Activated T-cell treated with anti-CD3 and anti-CD28 coated beads, Interleukin-2, amount 50 U/mL, for 72 hours (primary cell): ENCODE data around the gene PPIG. TPM values are rescaled to one million over a fixed set of nuclear protein-coding genes. Genes with fewer than 3 reads are reported as not detected.
"Not testable (repeated sequence)": the region's sequence is repeated elsewhere in the genome, so short reads cannot be mapped to it uniquely, and the experiment has no call there.

Experiments
- ATAC-seq, 2 donors: fragments of 150-1000 bp; cut with Tn5 transposase; replicated peaks in 1 of 2; 2 replicates each; pipeline ENCODE4 v1.10.0; 2021; ENCODE audit warnings: moderate library complexity in 2 of 2, mild to moderate bottlenecking in 1 of 2
- DNase-seq, 2 donors: peaks; one replicate each; pipeline ENCODE4 v3.0.0; 2021 to 2022; ENCODE audit warnings: mixed read lengths in 1 of 2
- H3K27ac Mint-ChIP-seq: one replicate; pipeline ENCODE4 v1.8.0; 2022; ENCODE audit warnings: mild to moderate bottlenecking, moderate library complexity, mixed read lengths
- H3K27me3 Mint-ChIP-seq: one replicate; pipeline ENCODE4 v1.8.0; 2022; ENCODE audit warnings: low read depth, mixed read lengths
- H3K36me3 Mint-ChIP-seq, 2 donors: one replicate each; pipeline ENCODE4 v1.8.0; 2022; ENCODE audit warnings: mixed read lengths in 2 of 2, mild to moderate bottlenecking in 1 of 2; ENCODE audit not compliant: insufficient read depth in 2 of 2
- H3K4me1 Mint-ChIP-seq: one replicate; pipeline ENCODE4 v1.8.0; 2022; ENCODE audit warnings: low read depth, mixed read lengths
- H3K4me3 Mint-ChIP-seq, 2 donors: one replicate each; pipeline ENCODE4 v1.8.0; 2022; ENCODE audit warnings: mild to moderate bottlenecking in 2 of 2, mixed read lengths in 2 of 2, moderate library complexity in 2 of 2
- H3K9me3 Mint-ChIP-seq, 2 donors: one replicate each; pipeline ENCODE4 v1.8.0; 2022; ENCODE audit warnings: mixed read lengths in 2 of 2
- total RNA-seq, 2 donors: library from RNA; stranded (reverse); gene quantifications; one replicate each; pipeline ENCODE4 v1.2.3, GENCODE V29; 2022

PPIG gene
- total RNA-seq, 2 donors from 2014 or later, result 67.4 to 80.0 TPM

GRCh38 chr2:169572821-169573159 lies 11.4 kb upstream of the PPIG start:
- Mint-ChIP-seq H3K27ac (peak overlapping the region; percentile 88), H3K9me3 (no peaks in the 10 kb centered on the region), H3K4me1 (peaks cover 24% of the 10 kb centered on the region), H3K4me3 (peak overlapping the region; percentile 96), H3K27me3 (no peaks in the 10 kb centered on the region), H3K36me3 (peaks cover 2 to 14% of the 10 kb centered on the region in 2 donors)
- DNase-seq (no peak), ATAC-seq (no peak)

- Mint-ChIP-seq H3K36me3 (peaks cover 2 to 11% of the 10 kb centered on the region in 2 donors), H3K9me3 (no peaks in the 10 kb centered on the region), H3K27ac (peak within 1 kb of the TSS; percentile 88), H3K4me1 (peaks cover 24% of the 10 kb centered on the region), H3K4me3 (peak within 1 kb of the TSS; percentile 96), H3K27me3 (no peaks in the 10 kb centered on the region)
- peak; percentile 85 to 86 for DNase-seq
- ATAC-seq, result peak; percentile 99 to 100
Observed at GRCh38 chr2:169573160-169573973, 10.8 kb upstream of the PPIG start, which contains the start of gene FASTKD1. TSS of gene FASTKD1 (minus strand) at chr2:169573865. CDS start at chr2:169572029, 1,836 bp downstream.

DNA sequence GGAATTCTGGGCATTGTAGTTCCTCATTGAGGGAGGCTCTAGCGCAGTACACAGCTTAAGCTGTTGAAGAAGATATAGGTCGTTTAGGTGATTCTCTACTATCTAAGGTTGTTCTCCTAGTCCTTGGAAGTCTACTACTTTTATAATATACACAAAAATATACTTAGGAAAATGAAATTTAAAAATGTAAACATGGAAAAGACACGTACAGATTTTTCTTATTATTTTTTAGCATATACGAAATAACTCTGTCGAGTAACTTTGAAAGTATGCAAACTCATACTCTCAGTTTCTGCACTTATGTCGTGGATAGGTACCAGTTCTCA lies 10.2 kb upstream of the PPIG start:
- H3K36me3 Mint-ChIP-seq, result peaks cover 2 to 9% of the 10 kb centered on the region in 2 donors
- no peak for ATAC-seq
- no peaks in the 10 kb centered on the region for H3K27me3 Mint-ChIP-seq
- peaks cover 24% of the 10 kb centered on the region for H3K4me1 Mint-ChIP-seq
- no peaks in the 10 kb centered on the region for H3K9me3 Mint-ChIP-seq
- peak overlapping the region; percentile 96 for H3K4me3 Mint-ChIP-seq
- peak overlapping the region; percentile 88 for H3K27ac Mint-ChIP-seq
- no peak for DNase-seq

GRCh38 chr2:169574539-169574938 lies 9.6 kb upstream of the PPIG start:
- H3K27me3 Mint-ChIP-seq, DNase-seq, H3K9me3 Mint-ChIP-seq, H3K36me3 Mint-ChIP-seq, ATAC-seq, H3K27ac Mint-ChIP-seq: not testable (repeated sequence)
- Mint-ChIP-seq H3K4me3 (peak overlapping the region; percentile 34 to 64), H3K4me1 (peaks cover 24% of the 10 kb centered on the region)

GRCh38 chr2:169575264-169575663 lies 8.9 kb upstream of the PPIG start:
- ATAC-seq, H3K36me3 Mint-ChIP-seq, DNase-seq, H3K4me3 Mint-ChIP-seq, H3K9me3 Mint-ChIP-seq, H3K27me3 Mint-ChIP-seq, H3K27ac Mint-ChIP-seq: not testable (repeated sequence)
- H3K4me1 Mint-ChIP-seq, result peaks cover 20% of the 10 kb centered on the region

- Mint-ChIP-seq H3K9me3 (peaks cover 2 to 4% of the 10 kb centered on the region in 2 donors), H3K36me3 (peaks cover 3 to 5% of the 10 kb centered on the region in 2 donors), H3K4me3 (no peak overlapping the region), H3K27ac (no peak overlapping the region), H3K4me1 (peaks cover 3% of the 10 kb centered on the region), H3K27me3 (no peaks in the 10 kb centered on the region)
- ATAC-seq, result no peak
- DNase-seq, result no peak
Observed at GRCh38 chr2:169579044-169579443, 5.1 kb upstream of the PPIG start.

- H3K4me3 Mint-ChIP-seq, H3K9me3 Mint-ChIP-seq, H3K27me3 Mint-ChIP-seq, H3K27ac Mint-ChIP-seq, DNase-seq, ATAC-seq: not testable (repeated sequence)
- H3K36me3 Mint-ChIP-seq, result peaks cover 9 to 12% of the 10 kb centered on the region in 2 donors
- peaks cover 27% of the 10 kb centered on the region for H3K4me1 Mint-ChIP-seq
Observed at GRCh38 chr2:169582552-169583266, 1.4 kb upstream of the PPIG start.

DNA sequence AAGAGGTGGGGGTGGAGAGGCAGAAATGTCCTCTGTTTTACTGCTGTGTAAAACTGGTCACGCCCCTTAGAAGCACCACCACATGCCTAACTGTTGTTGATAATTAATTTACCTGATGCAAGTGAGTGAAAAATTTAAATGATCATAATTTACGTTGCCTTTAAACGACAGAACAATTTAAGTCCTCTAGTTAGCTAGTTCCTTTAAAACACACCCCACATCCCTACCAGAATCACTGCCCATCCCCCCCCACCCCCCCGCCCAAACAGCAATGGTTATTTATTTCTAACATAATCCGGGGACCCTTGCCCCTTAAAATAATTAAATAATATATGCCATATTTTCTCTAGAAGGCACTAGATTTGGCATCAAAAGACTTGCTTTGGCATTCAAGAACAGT lies 633 bp upstream of the PPIG start:
- peaks cover 31% of the 10 kb centered on the region for H3K4me1 Mint-ChIP-seq
- H3K4me3 Mint-ChIP-seq, result peak overlapping the region in 1 of 2 donors; percentile 99
- H3K9me3 Mint-ChIP-seq, result peaks cover 4 to 6% of the 10 kb centered on the region in 2 donors
- H3K36me3 Mint-ChIP-seq, result peaks cover 9 to 12% of the 10 kb centered on the region in 2 donors
- no peak overlapping the region for H3K27ac Mint-ChIP-seq
- no peaks in the 10 kb centered on the region for H3K27me3 Mint-ChIP-seq
- no peak for ATAC-seq
- DNase-seq, result no peak

DNA sequence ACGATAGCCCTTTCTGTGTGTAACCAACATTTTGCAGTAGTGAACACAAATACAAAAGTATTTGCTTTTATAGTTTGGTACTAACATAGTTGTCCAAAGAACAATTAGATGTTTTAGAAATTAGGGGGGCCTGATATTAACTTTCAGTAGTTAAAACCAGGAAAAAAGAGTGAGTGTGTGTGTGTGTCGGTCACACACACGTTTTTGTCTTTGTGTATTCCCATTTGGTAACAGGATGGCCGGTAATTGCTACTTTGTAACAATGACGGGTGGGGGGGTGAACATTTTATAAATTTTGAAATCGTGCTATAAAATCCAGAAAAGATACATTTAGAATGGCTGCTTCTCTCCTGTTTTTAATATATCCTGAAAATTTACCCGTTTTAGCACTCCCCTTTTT lies 1.5 kb downstream of the PPIG start:
- ATAC-seq, result no peak
- no peak for DNase-seq
- peak overlapping the region; percentile 99 for H3K27ac Mint-ChIP-seq
- H3K9me3 Mint-ChIP-seq, result peaks cover 4 to 6% of the 10 kb centered on the region in 2 donors
- H3K4me3 Mint-ChIP-seq, result peak overlapping the region; percentile 98 to 99
- peaks cover 9 to 18% of the 10 kb centered on the region in 2 donors for H3K36me3 Mint-ChIP-seq
- H3K27me3 Mint-ChIP-seq, result no peaks in the 10 kb centered on the region
- peaks cover 51% of the 10 kb centered on the region for H3K4me1 Mint-ChIP-seq

GRCh38 chr2:169590804-169591203 lies 6.7 kb downstream of the PPIG start:
- ATAC-seq, result no peak
- H3K27ac Mint-ChIP-seq, result no peak overlapping the region
- no peak overlapping the region for H3K4me3 Mint-ChIP-seq

DNA sequence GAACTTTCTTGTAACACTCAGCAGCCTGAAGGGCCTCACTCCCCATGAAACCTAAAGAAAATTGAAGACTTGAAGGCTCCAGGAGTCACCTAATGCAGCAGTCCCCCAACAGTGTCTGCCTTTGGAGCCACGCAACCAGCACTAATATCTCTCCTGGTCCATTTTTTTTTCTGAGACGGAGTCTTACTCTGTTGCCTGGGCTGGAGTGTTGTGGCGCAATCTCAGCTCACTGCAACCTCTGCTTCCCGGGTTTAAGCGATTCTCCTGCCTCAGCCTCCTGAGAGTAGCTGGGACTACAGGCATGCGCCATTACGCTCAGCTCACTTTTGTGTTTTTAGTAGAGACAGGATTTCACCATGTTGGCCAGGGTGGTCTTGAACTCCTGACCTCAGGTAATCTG lies 12.4 kb downstream of the PPIG start:
- peaks cover 34% of the 10 kb centered on the region for H3K4me1 Mint-ChIP-seq
- H3K27me3 Mint-ChIP-seq, DNase-seq, H3K9me3 Mint-ChIP-seq, H3K4me3 Mint-ChIP-seq, H3K27ac Mint-ChIP-seq, ATAC-seq, H3K36me3 Mint-ChIP-seq: not testable (repeated sequence)

More at GRCh38 chr2:169590804-169591203, 6.7 kb downstream of the PPIG start:
- no peak for DNase-seq
- Mint-ChIP-seq H3K36me3 (peaks cover 2 to 6% of the 10 kb centered on the region in 2 donors), H3K27me3 (no peaks in the 10 kb centered on the region), H3K9me3 (no peaks in the 10 kb centered on the region), H3K4me1 (peaks cover 47% of the 10 kb centered on the region)

GRCh38 chr2:169598982-169599381 lies 14.8 kb downstream of the PPIG start:
- H3K4me1 Mint-ChIP-seq, result peaks cover 30% of the 10 kb centered on the region
- H3K27ac Mint-ChIP-seq, result no peak overlapping the region
- no peak for ATAC-seq
- no peaks in the 10 kb centered on the region for H3K9me3 Mint-ChIP-seq
- no peaks in the 10 kb centered on the region for H3K27me3 Mint-ChIP-seq
- no peak for DNase-seq
- H3K36me3 Mint-ChIP-seq, result peaks cover 2 to 9% of the 10 kb centered on the region in 2 donors
- H3K4me3 Mint-ChIP-seq, result no peak overlapping the region

DNA sequence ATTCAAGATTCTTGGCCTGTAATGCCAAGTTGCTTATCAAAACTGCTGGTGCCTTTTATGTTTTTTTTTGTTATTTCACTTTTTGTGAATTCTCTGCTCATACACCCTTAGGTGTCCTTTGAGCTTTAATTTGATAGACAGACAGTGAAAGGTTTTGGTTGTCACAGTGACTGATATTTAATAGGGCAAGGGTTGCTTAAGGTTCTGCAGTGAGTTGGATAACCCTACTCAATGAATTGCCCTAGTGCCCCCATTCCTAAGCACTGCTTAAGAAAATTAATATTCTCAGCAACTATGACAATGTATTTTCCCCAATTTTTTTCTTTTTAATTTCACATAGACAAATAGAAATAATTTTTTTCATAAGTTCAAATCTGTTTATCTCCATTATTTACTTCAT lies 15.4 kb downstream of the PPIG start:
- no peak overlapping the region for H3K4me3 Mint-ChIP-seq
- H3K27me3 Mint-ChIP-seq, result no peaks in the 10 kb centered on the region
- peaks cover 30% of the 10 kb centered on the region for H3K4me1 Mint-ChIP-seq
- ATAC-seq (no peak), DNase-seq (no peak)
- H3K9me3 Mint-ChIP-seq, result no peaks in the 10 kb centered on the region
- H3K36me3 Mint-ChIP-seq, result peaks cover 2 to 9% of the 10 kb centered on the region in 2 donors
- no peak overlapping the region for H3K27ac Mint-ChIP-seq
